GM21390 (cell line): ENCODE data around the gene EIF5A.
A peak's percentile ranks its signal among the peaks of the same experiment; 100 is the strongest.

Source experiments
- ATAC-seq: cut with Tn5 transposase; IDR thresholded peaks from one replicate; pipeline ENCODE4 v1.9.1; 2021; ENCODE audit not compliant: unreplicated experiment

The EIF5A gene

GRCh38 chr17:7306911-7307685 lies at the start of gene EIF5A:
Gene EIF5A (plus strand): TSS chr17:7307628. CDS start chr17:7309636, 2,008 bp downstream.
- peak; percentile 66 for ATAC-seq

GRCh38 chr17:7258731-7259554 lies 48.5 kb upstream of the EIF5A start:
- ATAC-seq: no peak

- ATAC-seq: no peak
Measured at GRCh38 chr17:7259555-7259889, 47.9 kb upstream of the EIF5A start.

GRCh38 chr17:7260151-7260550 lies 47.3 kb upstream of the EIF5A start:
- no peak for ATAC-seq

GRCh38 chr17:7260651-7261378 lies 46.6 kb upstream of the EIF5A start:
- no peak for ATAC-seq

GRCh38 chr17:7261379-7262191 lies 45.8 kb upstream of the EIF5A start:
- ATAC-seq: no peak

GRCh38 chr17:7262192-7262934 lies 45.1 kb upstream of the EIF5A start, which contains the start of gene CLDN7:
Gene CLDN7 (minus strand): TSS chr17:7262478. CDS start chr17:7262043, 435 bp downstream.
- ATAC-seq: no peak

GRCh38 chr17:7262935-7263800 lies 44.3 kb upstream of the EIF5A start:
- ATAC-seq: no peak

- no peak for ATAC-seq
Measured at GRCh38 chr17:7263801-7264078, 43.7 kb upstream of the EIF5A start.

- no peak for ATAC-seq
Measured at GRCh38 chr17:7266784-7267183, 40.6 kb upstream of the EIF5A start.

- ATAC-seq: no peak
Measured at GRCh38 chr17:7279448-7279847, 28.0 kb upstream of the EIF5A start.

- ATAC-seq: no peak
Measured at GRCh38 chr17:7280519-7281073, 26.8 kb upstream of the EIF5A start.

GRCh38 chr17:7281074-7281952 lies 26.1 kb upstream of the EIF5A start, which contains the start of gene SLC2A4:
Gene SLC2A4 (plus strand): TSS chr17:7281718. CDS start chr17:7281935, 217 bp downstream.
- no peak for ATAC-seq

- no peak for ATAC-seq
Measured at GRCh38 chr17:7281953-7282751, 25.3 kb upstream of the EIF5A start.

- ATAC-seq: no peak
Measured at GRCh38 chr17:7282752-7283321, 24.6 kb upstream of the EIF5A start.

- no peak for ATAC-seq
Measured at GRCh38 chr17:7283471-7284216, 23.8 kb upstream of the EIF5A start.
